Karpas-422 (cell line): ENCODE results near the gene TRABD. TPM values are rescaled to one million over a fixed set of nuclear protein-coding genes. Genes with fewer than 3 reads are reported as not detected.
A peak's percentile ranks its signal among the peaks of the same experiment; 100 is the strongest.
"Not testable (repeated sequence)": the region's sequence is repeated elsewhere in the genome, so short reads cannot be mapped to it uniquely, and the experiment has no call there.

Experiments
- DNase-seq: peaks from one replicate; pipeline ENCODE4 v3.0.0-alpha.2; 2015
- H2AFZ ChIP-seq: fragments of 200-600 bp; sonication (generic); 2 replicates; pipeline ENCODE4 v1.6.1; 2014; ENCODE audit warnings: antibody characterized with exemption, low read length, mixed read lengths
- H3K27ac ChIP-seq: fragments of 200-600 bp; sonication (generic); 2 replicates; pipeline ENCODE4 v1.5.1; 2014; ENCODE audit warnings: mild to moderate bottlenecking, low read length, moderate library complexity
- H3K27me3 ChIP-seq: fragments of 200-600 bp; sonication (generic); 2 replicates; pipeline ENCODE4 v1.6.1; 2014; ENCODE audit warnings: low read length, mixed read lengths
- H3K36me3 ChIP-seq: fragments of 200-600 bp; sonication (generic); 2 replicates; pipeline ENCODE4 v1.6.1; 2014; ENCODE audit warnings: low read length, mixed read lengths; ENCODE audit not compliant: insufficient read depth
- H3K4me1 ChIP-seq: fragments of 200-600 bp; sonication (generic); 2 replicates; pipeline ENCODE4 v1.6.1; 2014; ENCODE audit warnings: mild to moderate bottlenecking, low read length, mixed read lengths
- H3K4me2 ChIP-seq: fragments of 200-600 bp; sonication (generic); 2 replicates; pipeline ENCODE4 v1.6.1; 2014; ENCODE audit warnings: low read length, low read depth, mild to moderate bottlenecking; ENCODE audit not compliant: poor library complexity, severe bottlenecking
- H3K4me3 ChIP-seq: fragments of 200-600 bp; sonication (generic); 2 replicates; pipeline ENCODE4 v1.5.1; 2014; ENCODE audit warnings: mild to moderate bottlenecking, antibody characterized with exemption, low read length, mixed read lengths
- H3K79me2 ChIP-seq: fragments of 200-600 bp; sonication (generic); 2 replicates; pipeline ENCODE4 v1.6.1; 2014; ENCODE audit warnings: mild to moderate bottlenecking, low read length, mixed read lengths
- H3K9ac ChIP-seq: fragments of 200-600 bp; sonication (generic); 2 replicates; pipeline ENCODE4 v1.6.0; 2014; ENCODE audit warnings: low read length
- H3K9me2 ChIP-seq: fragments of 200-600 bp; sonication (generic), shearing (Covaris generic); replicated peaks from 2 replicates; pipeline ENCODE4 v1.6.0; 2014; ENCODE audit warnings: mild to moderate bottlenecking, low read length, moderate library complexity; ENCODE audit not compliant: insufficient read depth
- H3K9me3 ChIP-seq: fragments of 300-700, 200-600 bp; sonication (generic); 2 replicates; pipeline ENCODE4 v1.6.1; 2014; ENCODE audit warnings: low read length, mixed read lengths
- H4K20me1 ChIP-seq: fragments of 200-600 bp; sonication (generic); 2 replicates; pipeline ENCODE4 v1.6.1; 2014; ENCODE audit warnings: mild to moderate bottlenecking, antibody characterized with exemption, low read length, low read depth; ENCODE audit not compliant: insufficient read depth
- total RNA-seq: library from RNA; depleted of rRNA; stranded (reverse); fragments of >200 nt; shearing (Covaris generic); gene quantifications from 2 replicates; pipeline ENCODE4 v1.2.3, GENCODE V29; 2014; ENCODE audit warnings: low replicate concordance

TRABD gene
- total RNA-seq, 1 experiment from 2014 or later = 46.7 TPM

DNA sequence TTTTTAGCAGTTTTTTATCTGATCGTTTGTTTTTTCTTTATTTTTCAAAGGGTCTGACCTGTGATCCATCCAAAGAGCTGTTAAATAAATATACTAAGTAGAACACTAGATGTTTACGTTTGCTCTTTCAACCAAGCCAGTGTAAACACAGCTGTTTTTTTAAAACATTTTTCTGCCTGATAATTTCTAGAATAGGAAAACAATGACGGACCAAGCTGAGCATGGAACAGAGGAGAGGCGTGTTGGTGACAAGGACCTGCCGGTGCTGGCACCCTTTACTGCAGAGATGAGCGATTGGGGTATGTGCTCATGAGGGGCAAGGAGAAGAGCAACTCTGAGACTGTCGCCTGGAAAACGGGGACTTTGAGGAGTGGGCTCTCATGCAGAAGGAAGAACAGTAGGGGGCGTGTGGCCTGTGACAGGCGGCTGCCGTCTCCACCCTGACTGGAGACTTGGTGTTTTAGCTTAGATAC is 43.8 kb upstream of the TRABD start:
- Histone ChIP-seq H4K20me1 (no peaks in the 10 kb centered on the region), H3K79me2 (no peaks in the 10 kb centered on the region), H3K9me3 (no peaks in the 10 kb centered on the region), H3K4me3 (no peak overlapping the region), H3K4me2 (no peak overlapping the region), H3K9ac (no peak overlapping the region), H3K27ac (no peak overlapping the region), H3K4me1 (peaks cover 3% of the 10 kb centered on the region; the same call in 1 of the 2 replicates), H3K36me3 (no peaks in the 10 kb centered on the region), H2AFZ (no peak overlapping the region), H3K9me2 (no peaks in the 10 kb centered on the region), H3K27me3 (no peaks in the 10 kb centered on the region)
- DNase-seq = no peak

DNA sequence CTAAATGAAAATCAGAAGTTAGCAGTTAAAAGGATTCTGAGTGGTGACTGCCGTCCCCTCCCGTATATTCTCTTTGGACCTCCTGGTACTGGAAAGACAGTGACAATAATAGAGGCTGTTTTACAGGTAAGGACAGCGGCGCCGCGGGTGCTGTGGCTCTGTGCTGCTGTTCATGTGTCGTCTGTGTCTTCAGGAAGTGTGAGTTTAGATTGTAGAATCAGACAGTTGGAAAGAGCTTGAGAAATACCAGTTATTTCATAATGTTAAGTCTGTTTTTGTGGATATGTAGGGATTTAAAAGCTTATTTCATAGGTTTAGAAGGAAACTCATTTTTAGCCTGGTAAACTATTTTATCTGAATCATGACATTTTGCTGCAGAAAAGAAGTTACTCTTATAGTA is 42.6 kb upstream of the TRABD start:
- no peak overlapping the region for H3K4me2 ChIP-seq
- H2AFZ ChIP-seq = no peak overlapping the region
- H3K9ac ChIP-seq = no peak overlapping the region
- H3K9me2 ChIP-seq = no peaks in the 10 kb centered on the region
- no peaks in the 10 kb centered on the region for H3K27me3 ChIP-seq
- no peaks in the 10 kb centered on the region for H3K79me2 ChIP-seq
- H3K9me3 ChIP-seq = no peaks in the 10 kb centered on the region
- no peak overlapping the region for H3K4me3 ChIP-seq
- H4K20me1 ChIP-seq = no peaks in the 10 kb centered on the region
- H3K4me1 ChIP-seq = peaks cover 3% of the 10 kb centered on the region; the same call in 1 of the 2 replicates
- no peak overlapping the region for H3K27ac ChIP-seq
- H3K36me3 ChIP-seq = no peaks in the 10 kb centered on the region
- DNase-seq = no peak

- Histone ChIP-seq H3K9me2 (no peaks in the 10 kb centered on the region), H3K4me3 (no peak overlapping the region), H3K9ac (no peak overlapping the region), H3K27ac (no peak overlapping the region), H3K36me3 (no peaks in the 10 kb centered on the region), H3K79me2 (no peaks in the 10 kb centered on the region), H3K4me2 (no peak overlapping the region), H3K27me3 (no peaks in the 10 kb centered on the region), H3K9me3 (no peaks in the 10 kb centered on the region), H2AFZ (no peak overlapping the region), H4K20me1 (no peaks in the 10 kb centered on the region), H3K4me1 (peaks cover 6% of the 10 kb centered on the region)
- no peak for DNase-seq
Measured at GRCh38 chr22:50144005-50144614, 41.6 kb upstream of the TRABD start.

GRCh38 chr22:50145721-50146438 is 39.8 kb upstream of the TRABD start:
- Histone ChIP-seq H3K79me2 (no peaks in the 10 kb centered on the region), H3K9me3 (no peaks in the 10 kb centered on the region), H3K27ac (no peak overlapping the region), H3K9me2 (no peaks in the 10 kb centered on the region), H3K36me3 (no peaks in the 10 kb centered on the region), H3K9ac (no peak overlapping the region), H4K20me1 (no peaks in the 10 kb centered on the region), H2AFZ (no peak overlapping the region), H3K4me1 (peaks cover 11% of the 10 kb centered on the region), H3K4me3 (no peak overlapping the region), H3K27me3 (no peaks in the 10 kb centered on the region), H3K4me2 (no peak overlapping the region)
- DNase-seq = no peak

DNA sequence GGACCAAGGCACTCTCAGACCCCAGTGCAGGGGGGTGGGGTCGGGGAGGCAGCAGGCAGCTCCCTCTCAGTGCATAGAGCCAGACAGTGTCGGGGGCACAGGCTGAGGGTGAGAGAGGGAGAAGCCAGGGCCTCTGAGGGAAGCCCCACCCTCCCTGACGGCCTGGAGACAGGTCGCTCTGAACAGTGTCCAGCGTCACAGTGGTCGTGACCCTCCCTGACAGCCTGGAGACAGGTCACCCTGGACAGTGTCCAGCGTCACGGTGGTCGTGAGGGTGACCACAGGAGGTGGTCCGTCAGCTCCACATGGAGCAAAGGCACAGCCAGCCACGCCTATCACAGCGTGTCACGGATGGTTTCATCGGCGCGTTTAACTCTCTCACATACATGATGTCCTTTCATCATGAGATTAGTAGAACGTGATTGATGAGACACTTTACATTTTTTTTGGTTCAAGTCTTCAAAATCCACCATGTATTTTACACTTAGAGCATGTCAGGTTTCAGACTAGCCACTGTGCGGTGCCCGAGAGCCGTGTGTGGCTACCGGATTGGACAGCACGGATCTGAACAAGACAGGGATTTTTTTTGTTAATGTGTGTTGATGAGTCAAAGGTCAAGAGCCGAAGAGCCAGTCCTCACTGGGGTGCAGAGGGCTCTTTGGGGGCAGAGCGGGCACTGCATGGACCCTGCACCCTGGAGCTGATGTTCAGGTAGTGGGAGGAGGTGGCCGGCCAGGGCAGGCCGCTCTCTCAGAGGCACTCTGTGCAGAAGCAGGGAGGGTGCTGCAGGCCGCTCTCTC is 39.1 kb upstream of the TRABD start:
- H3K36me3 ChIP-seq = no peaks in the 10 kb centered on the region
- no peaks in the 10 kb centered on the region for H3K79me2 ChIP-seq
- H3K9me3 ChIP-seq = no peaks in the 10 kb centered on the region
- peaks cover 11% of the 10 kb centered on the region for H3K4me1 ChIP-seq
- H4K20me1 ChIP-seq = no peaks in the 10 kb centered on the region
- DNase-seq = peak; percentile 80
- no peaks in the 10 kb centered on the region for H3K27me3 ChIP-seq
- H3K9me2 ChIP-seq = no peaks in the 10 kb centered on the region
- no peak overlapping the region for H3K4me3 ChIP-seq
- H3K4me2 ChIP-seq = no peak overlapping the region
- no peak overlapping the region for H3K9ac ChIP-seq
- H2AFZ ChIP-seq = no peak overlapping the region
- no peak overlapping the region for H3K27ac ChIP-seq

GRCh38 chr22:50147258-50148165 is 38.2 kb upstream of the TRABD start:
- H3K4me1 ChIP-seq = peaks cover 11% of the 10 kb centered on the region
- not testable (repeated sequence) for H4K20me1 ChIP-seq, H3K79me2 ChIP-seq, H3K27me3 ChIP-seq, H3K9ac ChIP-seq, H3K9me2 ChIP-seq, H3K36me3 ChIP-seq, H3K4me2 ChIP-seq, H2AFZ ChIP-seq, H3K9me3 ChIP-seq, DNase-seq, H3K4me3 ChIP-seq, H3K27ac ChIP-seq

- H3K36me3 ChIP-seq = no peaks in the 10 kb centered on the region
- no peaks in the 10 kb centered on the region for H3K9me3 ChIP-seq
- H4K20me1 ChIP-seq = no peaks in the 10 kb centered on the region
- no peak overlapping the region for H3K9ac ChIP-seq
- no peaks in the 10 kb centered on the region for H3K9me2 ChIP-seq
- H3K4me2 ChIP-seq = no peak overlapping the region
- no peak for DNase-seq
- H3K27me3 ChIP-seq = no peaks in the 10 kb centered on the region
- H3K4me1 ChIP-seq = peaks cover 11% of the 10 kb centered on the region
- no peak overlapping the region for H2AFZ ChIP-seq
- no peak overlapping the region for H3K4me3 ChIP-seq
- H3K79me2 ChIP-seq = no peaks in the 10 kb centered on the region
- H3K27ac ChIP-seq = no peak overlapping the region
Measured at GRCh38 chr22:50148166-50148500, 37.6 kb upstream of the TRABD start.
